Bronchial epithelial cell (primary cell): ENCODE results near the gene KCTD3. TPM values are rescaled to one million over a fixed set of nuclear protein-coding genes. Genes with fewer than 3 reads are reported as not detected.

Experiments
- DNase-seq: peaks from one replicate; pipeline ENCODE4 v3.0.0-alpha.2; 2010; ENCODE audit warnings: low read depth
- FAIRE-seq: peaks from 2 replicates; lab custom pipeline; 2011; peaks lifted over from hg19 to GRCh38; lab: Jason Lieb, UNC
- H3K27me3 ChIP-seq: 2 replicates; pipeline ENCODE4 v1.5.1; 2011; ENCODE audit warnings: low read length; ENCODE audit not compliant: control insufficient read depth, insufficient read depth
- H3K36me3 ChIP-seq: 2 replicates; pipeline ENCODE4 v1.5.1; 2011; ENCODE audit warnings: low read length; ENCODE audit not compliant: control insufficient read depth, insufficient read depth
- H3K4me3 ChIP-seq: 2 replicates; pipeline ENCODE4 v1.5.1; 2011; ENCODE audit warnings: mild to moderate bottlenecking, low read depth, low read length, control low read depth
- total RNA-seq: library from RNA; depleted of rRNA; stranded (reverse); fragments of >200 nt; gene quantifications from 2 replicates; pipeline ENCODE4 v1.2.1, GENCODE V29; 2014
- TF ChIP-seq, protein P1 (sequence below): IDR thresholded peaks from 2 replicates; pipeline ENCODE4 v1.5.1; 2011; ENCODE audit warnings: mild to moderate bottlenecking, moderate library complexity, low read length, control low read depth, inconsistent platforms; ENCODE audit not compliant: insufficient read depth, severe bottlenecking

Gene KCTD3
- 29.1 and 32.9 TPM in 2 replicates for total RNA-seq

- no peaks in the 10 kb centered on the region for H3K36me3 ChIP-seq
- TF ChIP-seq, protein P1, sequence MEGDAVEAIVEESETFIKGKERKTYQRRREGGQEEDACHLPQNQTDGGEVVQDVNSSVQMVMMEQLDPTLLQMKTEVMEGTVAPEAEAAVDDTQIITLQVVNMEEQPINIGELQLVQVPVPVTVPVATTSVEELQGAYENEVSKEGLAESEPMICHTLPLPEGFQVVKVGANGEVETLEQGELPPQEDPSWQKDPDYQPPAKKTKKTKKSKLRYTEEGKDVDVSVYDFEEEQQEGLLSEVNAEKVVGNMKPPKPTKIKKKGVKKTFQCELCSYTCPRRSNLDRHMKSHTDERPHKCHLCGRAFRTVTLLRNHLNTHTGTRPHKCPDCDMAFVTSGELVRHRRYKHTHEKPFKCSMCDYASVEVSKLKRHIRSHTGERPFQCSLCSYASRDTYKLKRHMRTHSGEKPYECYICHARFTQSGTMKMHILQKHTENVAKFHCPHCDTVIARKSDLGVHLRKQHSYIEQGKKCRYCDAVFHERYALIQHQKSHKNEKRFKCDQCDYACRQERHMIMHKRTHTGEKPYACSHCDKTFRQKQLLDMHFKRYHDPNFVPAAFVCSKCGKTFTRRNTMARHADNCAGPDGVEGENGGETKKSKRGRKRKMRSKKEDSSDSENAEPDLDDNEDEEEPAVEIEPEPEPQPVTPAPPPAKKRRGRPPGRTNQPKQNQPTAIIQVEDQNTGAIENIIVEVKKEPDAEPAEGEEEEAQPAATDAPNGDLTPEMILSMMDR, result no peak
- peak within 1 kb of the TSS; percentile 84 for H3K4me3 ChIP-seq
- no peaks in the 10 kb centered on the region for H3K27me3 ChIP-seq
- DNase-seq (peak; percentile 49), FAIRE-seq (no peak)
Observed at GRCh38 chr1:215566556-215567490, at the start of gene KCTD3. Gene KCTD3, plus strand, starts transcription at chr1:215567304. Its CDS starts 382 bp downstream, at chr1:215567686.

GRCh38 chr1:215517441-215517891, 49.6 kb upstream of the KCTD3 start:
- TF ChIP-seq, protein P1, result no peak
- H3K36me3 ChIP-seq, result no peaks in the 10 kb centered on the region
- H3K4me3 ChIP-seq, result no peak overlapping the region
- no peaks in the 10 kb centered on the region for H3K27me3 ChIP-seq
- DNase-seq, result peak; percentile 56
- no peak for FAIRE-seq

DNA sequence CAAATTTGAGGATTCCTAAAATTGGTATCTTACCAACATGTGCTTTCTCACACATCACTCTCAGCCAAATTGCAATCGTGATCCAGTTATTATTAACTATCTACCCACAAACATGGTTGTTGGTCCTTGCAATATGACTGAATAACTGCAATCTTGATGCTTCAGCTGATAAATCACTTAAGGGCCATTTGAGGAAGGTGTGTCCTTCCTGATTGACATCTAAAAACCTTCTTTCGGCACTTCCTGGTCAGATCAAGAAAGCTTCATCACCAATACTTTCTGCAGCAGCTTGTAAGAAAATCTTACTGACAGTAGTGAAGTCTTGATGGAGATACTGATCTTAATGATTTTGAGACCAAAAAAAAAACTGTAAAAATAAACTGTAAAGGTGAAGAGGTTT, 48.5 kb upstream of the KCTD3 start:
- TF ChIP-seq, protein P1, result no peak
- H3K4me3 ChIP-seq, result no peak overlapping the region
- no peaks in the 10 kb centered on the region for H3K36me3 ChIP-seq
- H3K27me3 ChIP-seq, result no peaks in the 10 kb centered on the region
- FAIRE-seq (no peak), DNase-seq (no peak)

GRCh38 chr1:215521279-215521678, 45.8 kb upstream of the KCTD3 start:
- TF ChIP-seq, protein P1, result no peak

GRCh38 chr1:215523128-215523861, 43.8 kb upstream of the KCTD3 start:
- Histone ChIP-seq H3K36me3 (no peaks in the 10 kb centered on the region), H3K27me3 (no peaks in the 10 kb centered on the region), H3K4me3 (no peak overlapping the region)
- TF ChIP-seq, protein P1, result no peak
- FAIRE-seq (no peak), DNase-seq (peak; percentile 8)

More at GRCh38 chr1:215521279-215521678, 45.8 kb upstream of the KCTD3 start:
- FAIRE-seq (no peak), DNase-seq (no peak)
- Histone ChIP-seq H3K27me3 (no peaks in the 10 kb centered on the region), H3K36me3 (no peaks in the 10 kb centered on the region), H3K4me3 (no peak overlapping the region)
